OCI-LY7 (cell line): Measurements from ENCODE around the gene RNF220. TPM values are rescaled to one million over a fixed set of nuclear protein-coding genes. Genes with fewer than 3 reads are reported as not detected.

Source experiments
- BruUV-seq: library from RNA; stranded (reverse); fragments of 400-500 nt; replicated peaks from 2 replicates; lab custom pipeline; 2021; lab: Mats Ljungman, UMichigan
- CTCF ChIA-PET: fragments of 300-600 bp; sonication (Branson Sonifier 250); formaldehyde crosslinking; loops from one replicate; lab custom pipeline; 2022; ENCODE audit warnings: antibody characterized with exemption; ENCODE audit not compliant: unreplicated experiment; lab: Charles Lee
- POLR2A ChIA-PET: fragments of 300-600 bp; sonication (Branson Sonifier 250); formaldehyde crosslinking; loops from one replicate; lab custom pipeline; 2022; ENCODE audit warnings: antibody characterized with exemption; lab: Charles Lee
- DNase-seq: peaks from one replicate; pipeline ENCODE4 v3.0.0-alpha.2; 2015; ENCODE audit warnings: low spot score
- H2AFZ ChIP-seq: fragments of 200-600 bp; sonication (generic), shearing (Covaris generic); 2 replicates; pipeline ENCODE4 v1.6.1; 2014; ENCODE audit warnings: mild to moderate bottlenecking, antibody characterized with exemption, low read length, moderate library complexity
- H3K27ac ChIP-seq: fragments of 200-600 bp; sonication (generic); 2 replicates; pipeline ENCODE4 v1.5.1; 2014; ENCODE audit warnings: mixed run types, low read depth, mild to moderate bottlenecking, moderate library complexity, low read length, inconsistent platforms; ENCODE audit not compliant: poor library complexity, severe bottlenecking
- H3K36me3 ChIP-seq: fragments of 200-600 bp; sonication (generic); 2 replicates; pipeline ENCODE4 v1.6.1; 2014; ENCODE audit warnings: mild to moderate bottlenecking, antibody characterized with exemption, low read length, moderate library complexity, mixed read lengths; ENCODE audit not compliant: insufficient read depth
- H3K4me1 ChIP-seq: fragments of 200-600 bp; sonication (generic); 2 replicates; pipeline ENCODE4 v1.5.1; 2014; ENCODE audit warnings: mild to moderate bottlenecking, low read length; ENCODE audit not compliant: insufficient read depth, poor library complexity, severe bottlenecking
- H3K4me2 ChIP-seq: fragments of 200-600 bp; sonication (generic); 2 replicates; pipeline ENCODE4 v1.6.1; 2014; ENCODE audit warnings: mild to moderate bottlenecking, low read length
- H3K4me3 ChIP-seq: fragments of 200-600 bp; sonication (generic); 2 replicates; pipeline ENCODE4 v1.5.1; 2014; ENCODE audit warnings: mild to moderate bottlenecking, low read depth, low read length; ENCODE audit not compliant: poor library complexity, severe bottlenecking
- H3K79me2 ChIP-seq: fragments of 200-600 bp; sonication (generic); 2 replicates; pipeline ENCODE4 v1.6.1; 2016; ENCODE audit warnings: low read depth, mild to moderate bottlenecking, low read length, moderate library complexity, mixed read lengths; ENCODE audit not compliant: insufficient read depth
- H3K9me2 ChIP-seq: fragments of 200-600 bp; sonication (generic); 2 replicates; pipeline ENCODE4 v1.6.1; 2016; ENCODE audit warnings: mild to moderate bottlenecking, low read length, mixed read lengths; ENCODE audit not compliant: insufficient read depth
- H3K9me3 ChIP-seq: fragments of 200-600 bp; sonication (generic); 2 replicates; pipeline ENCODE4 v1.6.1; 2014; ENCODE audit warnings: mild to moderate bottlenecking, mixed run types, low read length, mixed read lengths
- H4K20me1 ChIP-seq: fragments of 200-600 bp; sonication (generic); 2 replicates; pipeline ENCODE4 v1.6.1; 2014; ENCODE audit warnings: mild to moderate bottlenecking, antibody characterized with exemption, low read length, moderate library complexity, mixed read lengths; ENCODE audit not compliant: insufficient read depth
- CTCF ChIP-seq: fragments of 200-600 bp; sonication (generic); conservative IDR thresholded peaks from 2 replicates; pipeline ENCODE4 v1.5.1; 2014; ENCODE audit warnings: mild to moderate bottlenecking, antibody characterized with exemption, low read length, moderate library complexity, mixed read lengths
- EZH2phosphoT487 ChIP-seq: fragments of 200-600 bp; sonication (generic); IDR thresholded peaks from 2 replicates; pipeline ENCODE4 v1.6.1; 2018; ENCODE audit warnings: low read depth, borderline replicate concordance, mild to moderate bottlenecking, mixed run types, antibody characterized with exemption, low read length, moderate library complexity, mixed read lengths
- intact Hi-C: fragments of 100-400 bp; cut with micrococcal nuclease; formaldehyde crosslinking; loops from one replicate; pipeline ENCODE4 v1.10.0; 2022; ENCODE audit not compliant: unreplicated experiment
- total RNA-seq, 2 experiments: library from RNA; depleted of rRNA in 1 of 2; stranded (reverse); fragments of >200 nt in 1 of 2; shearing (Covaris generic) in 1 of 2; gene quantifications; 2 replicates each; pipeline ENCODE4 v1.2.3, GENCODE V29; 2014 to 2022

RNF220 gene
- total RNA-seq, 2 experiments from 2014 or later, result 82.3 to 85.5 TPM

- ChIA-PET CTCF (interaction anchor here (1.0 kb wide), 1 partner anchor 37 kb away, joined by 3 read pairs; no protein-coding TSS in a partner anchor), POLR2A (interaction anchor here (4.7 kb wide), 1 partner anchor 45 kb away, joined by 17 read pairs; the partner anchor contains the start of genes ARMH1 and TMEM53)
- Histone ChIP-seq H3K4me2 (no peak overlapping the region), H3K4me3 (no peak overlapping the region), H3K4me1 (peaks cover 23% of the 10 kb centered on the region), H3K27ac (no peak overlapping the region), H2AFZ (no peak overlapping the region), H3K9me3 (no peaks in the 10 kb centered on the region), H4K20me1 (no peaks in the 10 kb centered on the region), H3K9me2 (no peaks in the 10 kb centered on the region), H3K36me3 (peaks cover 18% of the 10 kb centered on the region), H3K79me2 (peaks cover 18% of the 10 kb centered on the region)
- no peak for DNase-seq
- TF ChIP-seq EZH2phosphoT487 (no peak), CTCF (no peak)
- intact Hi-C loops, result no loop called here
- no TSS peak for BruUV-seq
These were observed 224.1 kb downstream of the RNF220 start for GRCh38 chr1:44628962-44629756.

GRCh38 chr1:44630116-44630515 lies 225.1 kb downstream of the RNF220 start:
- H3K4me3 ChIP-seq, result no peak overlapping the region
- H4K20me1 ChIP-seq, result no peaks in the 10 kb centered on the region
- peaks cover 28% of the 10 kb centered on the region for H3K36me3 ChIP-seq
- H3K79me2 ChIP-seq, result peaks cover 24% of the 10 kb centered on the region
- H3K4me2 ChIP-seq, result no peak overlapping the region
- ChIA-PET POLR2A (interaction anchor here (0.5 to 4.7 kb wide), 3 partner anchors 14 to 582 kb away, joined by 3 to 17 read pairs (median 4); partner anchors contain the start of genes ARMH1 and TMEM53), CTCF (interaction anchor here (1.0 kb wide), 1 partner anchor 38 kb away, joined by 3 read pairs; no protein-coding TSS in a partner anchor)
- intact Hi-C loops, result no loop called here
- no peaks in the 10 kb centered on the region for H3K9me2 ChIP-seq
- H3K4me1 ChIP-seq, result peaks cover 26% of the 10 kb centered on the region
- TF ChIP-seq CTCF (no peak), EZH2phosphoT487 (no peak)
- H3K9me3 ChIP-seq, result no peaks in the 10 kb centered on the region
- H3K27ac ChIP-seq, result no peak overlapping the region
- BruUV-seq, result no TSS peak
- DNase-seq, result no peak
- H2AFZ ChIP-seq, result no peak overlapping the region
